ENCODE measurements around the gene TUBE1.

DNA sequence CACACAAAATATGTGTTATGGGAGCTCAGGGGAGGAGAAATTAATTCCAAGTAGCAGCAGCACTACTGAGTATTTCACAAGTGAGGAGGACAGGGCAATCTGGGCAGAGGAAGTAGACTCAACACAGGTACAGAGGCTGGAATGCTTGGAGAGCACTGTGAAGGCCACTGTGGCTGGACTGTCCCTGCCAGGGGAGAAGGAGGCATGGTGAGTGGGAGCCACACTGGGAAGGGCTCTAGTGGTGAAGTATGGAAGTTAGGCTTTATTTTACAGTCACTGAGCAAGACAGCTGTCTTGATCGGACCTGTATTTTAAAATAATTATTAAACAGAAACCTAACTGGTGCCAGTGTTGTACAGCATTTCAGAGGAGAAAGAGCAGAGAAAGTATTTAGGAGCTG is 28.9 kb upstream of the TUBE1 start:
- TF ChIP-seq SP1 (IDR thresholded peaks at IDR 0.05; ENCODE audit: low read depth): no peak
- TF ChIP-seq JUND (IDR thresholded peaks at IDR 0.05): no peak
- TF ChIP-seq, protein P1, sequence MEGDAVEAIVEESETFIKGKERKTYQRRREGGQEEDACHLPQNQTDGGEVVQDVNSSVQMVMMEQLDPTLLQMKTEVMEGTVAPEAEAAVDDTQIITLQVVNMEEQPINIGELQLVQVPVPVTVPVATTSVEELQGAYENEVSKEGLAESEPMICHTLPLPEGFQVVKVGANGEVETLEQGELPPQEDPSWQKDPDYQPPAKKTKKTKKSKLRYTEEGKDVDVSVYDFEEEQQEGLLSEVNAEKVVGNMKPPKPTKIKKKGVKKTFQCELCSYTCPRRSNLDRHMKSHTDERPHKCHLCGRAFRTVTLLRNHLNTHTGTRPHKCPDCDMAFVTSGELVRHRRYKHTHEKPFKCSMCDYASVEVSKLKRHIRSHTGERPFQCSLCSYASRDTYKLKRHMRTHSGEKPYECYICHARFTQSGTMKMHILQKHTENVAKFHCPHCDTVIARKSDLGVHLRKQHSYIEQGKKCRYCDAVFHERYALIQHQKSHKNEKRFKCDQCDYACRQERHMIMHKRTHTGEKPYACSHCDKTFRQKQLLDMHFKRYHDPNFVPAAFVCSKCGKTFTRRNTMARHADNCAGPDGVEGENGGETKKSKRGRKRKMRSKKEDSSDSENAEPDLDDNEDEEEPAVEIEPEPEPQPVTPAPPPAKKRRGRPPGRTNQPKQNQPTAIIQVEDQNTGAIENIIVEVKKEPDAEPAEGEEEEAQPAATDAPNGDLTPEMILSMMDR (IDR thresholded peaks at IDR 0.05 in 2 of 3, conservative IDR thresholded peaks at IDR 0.05 in 1 of 3; ENCODE audit: borderline replicate concordance in 1 of 3, insufficient read depth in 1 of 3, low read depth in 2 of 3, low read length in 2 of 3): peak in 2 of 3 experiments; percentile 21 to 43; a peak in 2 of 6 replicates
- TF ChIP-seq POLR2A (IDR thresholded peaks at IDR 0.05; ENCODE audit: borderline replicate concordance, extremely low read depth, insufficient read depth, insufficient read length): no peak

All from HCT116 (cell line).